ENCODE data around the gene CEND1.
A peak's percentile ranks its signal among the peaks of the same experiment; 100 is the strongest.

The CEND1 gene

GRCh38 chr11:789943-790342 lies at the start of gene CEND1:
Gene CEND1 (minus strand): TSS chr11:790090. CDS start chr11:788576, 1,514 bp downstream.
- peak in 8 of 10 donors; percentile 70 to 95 (median 79) for DNase-seq
- intact Hi-C loops (cut with DNase I): no loop called here

GRCh38 chr11:839280-839623 lies 49.4 kb upstream of the CEND1 start:
- no peak for DNase-seq
- intact Hi-C loops (cut with DNase I): no loop called here

- intact Hi-C loops (cut with DNase I): no loop called here
- no peak for DNase-seq
Observed at GRCh38 chr11:838441-839279, 48.8 kb upstream of the CEND1 start.

GRCh38 chr11:837990-838307 lies 48.1 kb upstream of the CEND1 start:
- intact Hi-C loops (cut with DNase I): no loop called here
- no peak for DNase-seq

- no peak for DNase-seq
- intact Hi-C loops (cut with DNase I): no loop called here
Observed at GRCh38 chr11:837189-837989, 47.5 kb upstream of the CEND1 start.

GRCh38 chr11:836700-837099 lies 46.8 kb upstream of the CEND1 start:
- DNase-seq: no peak
- intact Hi-C loops (cut with DNase I): no loop called here

- DNase-seq: no peak
Observed at GRCh38 chr11:836274-836673, 46.4 kb upstream of the CEND1 start.

GRCh38 chr11:834371-835316 lies 44.8 kb upstream of the CEND1 start:
- peak in 2 of 10 donors; percentile 65 to 92 for DNase-seq
- intact Hi-C loops (cut with DNase I): no loop called here

More at GRCh38 chr11:836274-836673, 46.4 kb upstream of the CEND1 start:
- intact Hi-C loops (cut with DNase I): no loop called here

- intact Hi-C loops (cut with DNase I): no loop called here
- DNase-seq: no peak
Observed at GRCh38 chr11:833849-834311, 44.0 kb upstream of the CEND1 start.

GRCh38 chr11:833114-833791 lies 43.4 kb upstream of the CEND1 start:
- intact Hi-C loops (cut with DNase I): no loop called here

GRCh38 chr11:832529-833113 lies 42.7 kb upstream of the CEND1 start, which contains the start of gene CD151:
Gene CD151 (plus strand): TSS chr11:832952. CDS start chr11:836070, 3,118 bp downstream.
- no peak for DNase-seq
- intact Hi-C loops (cut with DNase I): no loop called here

More at GRCh38 chr11:833114-833791, 43.4 kb upstream of the CEND1 start:
- DNase-seq: no peak

- DNase-seq: no peak
- intact Hi-C loops (cut with DNase I): no loop called here
Observed at GRCh38 chr11:831961-832528, 42.2 kb upstream of the CEND1 start.

GRCh38 chr11:831118-831864 lies 41.4 kb upstream of the CEND1 start:
- no peak for DNase-seq
- intact Hi-C loops (cut with DNase I): no loop called here

- intact Hi-C loops (cut with DNase I): no loop called here
- DNase-seq: peak in 1 of 10 donors; percentile 53
Observed at GRCh38 chr11:830295-831117, 40.6 kb upstream of the CEND1 start.

- DNase-seq: no peak
- intact Hi-C loops (cut with DNase I): no loop called here
Observed at GRCh38 chr11:829847-830294, 40.0 kb upstream of the CEND1 start.

GRCh38 chr11:829176-829846 lies 39.4 kb upstream of the CEND1 start:
- no peak for DNase-seq
- intact Hi-C loops (cut with DNase I): no loop called here

Data from posterior cingulate gyrus (tissue), 11 donors.